Panc1 (cell line): ENCODE results near the gene CHST1. TPM values are rescaled to one million over a fixed set of nuclear protein-coding genes. Genes with fewer than 3 reads are reported as not detected.
A peak's percentile ranks its signal among the peaks of the same experiment; 100 is the strongest.

ENCODE experiments used
- ATAC-seq: fragments of 200-7000 bp; cut with Tn5 transposase; 2 replicates; pipeline ENCODE4 v1.9.1; 2020; ENCODE audit warnings: mild to moderate bottlenecking, moderate library complexity
- Bru-seq: library from RNA; stranded (reverse); fragments of 400-500 nt; gene quantifications from one replicate; lab custom pipeline; 2021; lab: Mats Ljungman, UMichigan
- BruChase-seq, 2 experiments: library from RNA; stranded (reverse); fragments of 400-500 nt; gene quantifications; one replicate each; lab custom pipeline; 2021; lab: Mats Ljungman, UMichigan
- BruUV-seq: library from RNA; stranded (reverse); fragments of 400-500 nt; replicated peaks from 2 replicates; lab custom pipeline; 2021; lab: Mats Ljungman, UMichigan
- CTCF ChIA-PET: fragments of 300-600 bp; sonication (Branson Sonifier 250); formaldehyde crosslinking; loops from one replicate; lab custom pipeline; 2022; ENCODE audit warnings: antibody characterized with exemption; lab: Charles Lee
- POLR2A ChIA-PET: fragments of 300-600 bp; sonication (Branson Sonifier 250); formaldehyde crosslinking; loops from one replicate; lab custom pipeline; 2022; ENCODE audit warnings: antibody characterized with exemption; lab: Charles Lee
- DNase-seq: peaks from one replicate; pipeline ENCODE4 v3.0.0-alpha.2; 2010; ENCODE audit warnings: low read depth, low spot score
- H3K27ac ChIP-seq: 2 replicates; pipeline ENCODE4 v1.5.1; 2011; ENCODE audit warnings: mild to moderate bottlenecking, low read length, inconsistent platforms
- H3K27me3 ChIP-seq: fragments of 200-500 bp; sonication (Bioruptor generic); 2 replicates; pipeline ENCODE4 v1.6.0; 2014; ENCODE audit warnings: low read length, inconsistent platforms; ENCODE audit not compliant: control insufficient read depth, insufficient read depth
- H3K36me3 ChIP-seq: fragments of 200-500 bp; sonication (Bioruptor generic); 2 replicates; pipeline ENCODE4 v1.5.1; 2014; ENCODE audit warnings: inconsistent platforms, mild to moderate bottlenecking, low read length, moderate library complexity; ENCODE audit not compliant: control insufficient read depth, insufficient read depth
- H3K4me1 ChIP-seq: 2 replicates; pipeline ENCODE4 v1.5.1; 2011; ENCODE audit warnings: inconsistent platforms, mild to moderate bottlenecking, low read length, moderate library complexity; ENCODE audit not compliant: control insufficient read depth, insufficient read depth
- H3K4me3 ChIP-seq, 2 experiments: 2 replicates each; pipeline ENCODE4 v1.5.1; 2011 to 2012; ENCODE audit warnings: low read depth in 2 of 2, low read length in 2 of 2, mild to moderate bottlenecking in 2 of 2, inconsistent platforms in 1 of 2, moderate library complexity in 1 of 2
- H3K9me3 ChIP-seq: fragments of 200-500 bp; sonication (Bioruptor generic); 2 replicates; pipeline ENCODE4 v1.5.1; 2014; ENCODE audit warnings: low read depth, mild to moderate bottlenecking, inconsistent platforms, low read length, moderate library complexity; ENCODE audit not compliant: control insufficient read depth, insufficient read depth
- POLR2AphosphoS5 ChIP-seq: IDR thresholded peaks from 2 replicates; pipeline ENCODE4 v1.6.1; 2012; ENCODE audit warnings: mild to moderate bottlenecking, low read depth, low read length, moderate library complexity
- SIN3A ChIP-seq: IDR thresholded peaks from 2 replicates; pipeline ENCODE4 v1.6.1; 2012; ENCODE audit warnings: low read depth, mild to moderate bottlenecking, low read length, moderate library complexity, borderline replicate concordance; ENCODE audit not compliant: insufficient read depth
- TCF7L2 ChIP-seq: IDR thresholded peaks from 2 replicates; pipeline ENCODE4 v1.6.1; 2011; ENCODE audit warnings: mild to moderate bottlenecking, low read depth, low read length, inconsistent platforms
- in situ Hi-C: cut with HindIII; loops from 2 replicates; pipeline ENCODE4 v1.10.0; 2016; ENCODE audit warnings: low sequenced_read_pairs, low pct_unique_long_range_greater_than_20kb
- intact Hi-C: fragments of 100-400 bp; cut with micrococcal nuclease; formaldehyde crosslinking; loops from one replicate; pipeline ENCODE4 v1.10.0; 2022; ENCODE audit not compliant: unreplicated experiment
- long read RNA-seq: library from polyadenylated mRNA; unstranded; transcript quantifications from one replicate; pipeline ENCODE4 v2.0.0, GENCODE V29; 2021; ENCODE audit not compliant: unreplicated experiment
- polyA plus RNA-seq: library from polyadenylated mRNA; unstranded; fragments of >200 nt; gene quantifications from one replicate; pipeline ENCODE4 v1.2.1, GENCODE V29; 2012; ENCODE audit warnings: missing spikeins; ENCODE audit not compliant: insufficient read length
- total RNA-seq: library from RNA; stranded (reverse); gene quantifications from one replicate; pipeline ENCODE4 v1.2.1, GENCODE V29; 2021; ENCODE audit not compliant: unreplicated experiment
- TF ChIP-seq, protein P1 (sequence below): fragments of 450-650 bp; IDR thresholded peaks from 2 replicates; pipeline ENCODE4 v1.5.1; 2017; ENCODE audit warnings: mild to moderate bottlenecking
- TF ChIP-seq, protein P2 (sequence below), 2 experiments: IDR thresholded peaks; 2 replicates each; pipeline ENCODE4 v1.6.1; 2011 to 2012; ENCODE audit warnings: low read depth in 2 of 2, control low read depth in 1 of 2, low read length in 1 of 2, mild to moderate bottlenecking in 1 of 2, moderate library complexity in 1 of 2; ENCODE audit not compliant: insufficient read depth in 1 of 2

The CHST1 gene, protein sequence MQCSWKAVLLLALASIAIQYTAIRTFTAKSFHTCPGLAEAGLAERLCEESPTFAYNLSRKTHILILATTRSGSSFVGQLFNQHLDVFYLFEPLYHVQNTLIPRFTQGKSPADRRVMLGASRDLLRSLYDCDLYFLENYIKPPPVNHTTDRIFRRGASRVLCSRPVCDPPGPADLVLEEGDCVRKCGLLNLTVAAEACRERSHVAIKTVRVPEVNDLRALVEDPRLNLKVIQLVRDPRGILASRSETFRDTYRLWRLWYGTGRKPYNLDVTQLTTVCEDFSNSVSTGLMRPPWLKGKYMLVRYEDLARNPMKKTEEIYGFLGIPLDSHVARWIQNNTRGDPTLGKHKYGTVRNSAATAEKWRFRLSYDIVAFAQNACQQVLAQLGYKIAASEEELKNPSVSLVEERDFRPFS
- total RNA-seq = not detected
- polyA plus RNA-seq = 0.08 TPM
- percentile 9 among the genes with signal in this experiment for Bru-seq, nascent RNA
- percentile 18 among the genes with signal in this experiment for BruChase-seq, experiment 1, labeled RNA remaining after a 2-hour chase
- percentile 12 among the genes with signal in this experiment for BruChase-seq, experiment 2, labeled RNA remaining after a 6-hour chase
- long read RNA-seq, partial matches to known transcripts = 0 of 1 reads
- long read RNA-seq, other reads (novel, unspliced or antisense) = 0 of 1 reads

DNA sequence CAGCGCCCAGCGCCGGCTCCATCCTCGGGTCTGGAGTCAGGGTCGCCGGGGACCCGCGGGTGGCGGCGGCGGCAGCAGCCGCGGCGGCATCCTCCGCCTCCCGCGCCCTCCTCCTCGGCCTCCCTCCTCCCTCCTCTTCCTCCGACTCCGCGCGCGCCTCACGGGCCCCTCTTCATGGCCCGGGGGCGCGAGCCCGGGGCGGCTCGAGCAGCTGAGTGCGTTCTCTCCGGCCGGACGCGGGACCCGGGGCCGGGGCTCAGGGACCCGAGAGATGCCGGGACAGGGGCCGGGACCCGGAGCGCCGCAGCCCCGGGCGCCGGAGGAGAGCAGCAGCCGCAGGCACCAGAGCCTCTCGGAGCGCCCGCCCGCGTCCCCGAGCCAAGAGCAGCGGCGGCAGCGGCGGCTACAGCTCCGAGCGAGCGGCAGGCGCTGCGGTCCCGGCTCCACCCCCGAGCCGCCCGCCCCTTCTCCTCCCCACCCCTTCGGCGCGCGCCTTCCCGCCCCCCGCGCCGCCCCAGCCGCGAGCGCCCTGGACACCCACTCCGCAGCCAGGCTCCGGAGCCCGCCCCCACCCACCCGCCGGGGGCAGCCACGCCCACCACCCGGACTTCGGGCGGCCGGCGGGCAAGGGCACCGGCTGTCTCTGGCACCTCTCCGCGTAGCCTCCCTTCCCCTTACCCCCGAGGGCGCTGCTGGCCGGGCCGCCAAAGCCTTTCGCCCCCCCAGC, at the start of gene CHST1:
Gene CHST1 (minus strand): TSS at position 417 of the 727 bp plus-strand sequence. CDS start 14,699 bp downstream, outside the sequence.
- no TSS peak for BruUV-seq
- intact Hi-C loops = no loop called here
- in situ Hi-C loops = no loop called here
- no peaks in the 10 kb centered on the region for H3K36me3 ChIP-seq
- TF ChIP-seq POLR2AphosphoS5 (no peak), SIN3A (no peak), TCF7L2 (no peak)
- TF ChIP-seq, protein P1, sequence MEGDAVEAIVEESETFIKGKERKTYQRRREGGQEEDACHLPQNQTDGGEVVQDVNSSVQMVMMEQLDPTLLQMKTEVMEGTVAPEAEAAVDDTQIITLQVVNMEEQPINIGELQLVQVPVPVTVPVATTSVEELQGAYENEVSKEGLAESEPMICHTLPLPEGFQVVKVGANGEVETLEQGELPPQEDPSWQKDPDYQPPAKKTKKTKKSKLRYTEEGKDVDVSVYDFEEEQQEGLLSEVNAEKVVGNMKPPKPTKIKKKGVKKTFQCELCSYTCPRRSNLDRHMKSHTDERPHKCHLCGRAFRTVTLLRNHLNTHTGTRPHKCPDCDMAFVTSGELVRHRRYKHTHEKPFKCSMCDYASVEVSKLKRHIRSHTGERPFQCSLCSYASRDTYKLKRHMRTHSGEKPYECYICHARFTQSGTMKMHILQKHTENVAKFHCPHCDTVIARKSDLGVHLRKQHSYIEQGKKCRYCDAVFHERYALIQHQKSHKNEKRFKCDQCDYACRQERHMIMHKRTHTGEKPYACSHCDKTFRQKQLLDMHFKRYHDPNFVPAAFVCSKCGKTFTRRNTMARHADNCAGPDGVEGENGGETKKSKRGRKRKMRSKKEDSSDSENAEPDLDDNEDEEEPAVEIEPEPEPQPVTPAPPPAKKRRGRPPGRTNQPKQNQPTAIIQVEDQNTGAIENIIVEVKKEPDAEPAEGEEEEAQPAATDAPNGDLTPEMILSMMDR = no peak
- TF ChIP-seq, protein P2, sequence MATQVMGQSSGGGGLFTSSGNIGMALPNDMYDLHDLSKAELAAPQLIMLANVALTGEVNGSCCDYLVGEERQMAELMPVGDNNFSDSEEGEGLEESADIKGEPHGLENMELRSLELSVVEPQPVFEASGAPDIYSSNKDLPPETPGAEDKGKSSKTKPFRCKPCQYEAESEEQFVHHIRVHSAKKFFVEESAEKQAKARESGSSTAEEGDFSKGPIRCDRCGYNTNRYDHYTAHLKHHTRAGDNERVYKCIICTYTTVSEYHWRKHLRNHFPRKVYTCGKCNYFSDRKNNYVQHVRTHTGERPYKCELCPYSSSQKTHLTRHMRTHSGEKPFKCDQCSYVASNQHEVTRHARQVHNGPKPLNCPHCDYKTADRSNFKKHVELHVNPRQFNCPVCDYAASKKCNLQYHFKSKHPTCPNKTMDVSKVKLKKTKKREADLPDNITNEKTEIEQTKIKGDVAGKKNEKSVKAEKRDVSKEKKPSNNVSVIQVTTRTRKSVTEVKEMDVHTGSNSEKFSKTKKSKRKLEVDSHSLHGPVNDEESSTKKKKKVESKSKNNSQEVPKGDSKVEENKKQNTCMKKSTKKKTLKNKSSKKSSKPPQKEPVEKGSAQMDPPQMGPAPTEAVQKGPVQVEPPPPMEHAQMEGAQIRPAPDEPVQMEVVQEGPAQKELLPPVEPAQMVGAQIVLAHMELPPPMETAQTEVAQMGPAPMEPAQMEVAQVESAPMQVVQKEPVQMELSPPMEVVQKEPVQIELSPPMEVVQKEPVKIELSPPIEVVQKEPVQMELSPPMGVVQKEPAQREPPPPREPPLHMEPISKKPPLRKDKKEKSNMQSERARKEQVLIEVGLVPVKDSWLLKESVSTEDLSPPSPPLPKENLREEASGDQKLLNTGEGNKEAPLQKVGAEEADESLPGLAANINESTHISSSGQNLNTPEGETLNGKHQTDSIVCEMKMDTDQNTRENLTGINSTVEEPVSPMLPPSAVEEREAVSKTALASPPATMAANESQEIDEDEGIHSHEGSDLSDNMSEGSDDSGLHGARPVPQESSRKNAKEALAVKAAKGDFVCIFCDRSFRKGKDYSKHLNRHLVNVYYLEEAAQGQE (IDR thresholded peaks at IDR 0.05; ENCODE audit: insufficient read depth in 1 of 2, low read depth in 2 of 2, low read length in 1 of 2) = no peak
- peaks cover 27% of the 10 kb centered on the region for H3K27me3 ChIP-seq
- peak within 1 kb of the TSS; percentile 41 to 44 for H3K4me3 ChIP-seq
- ChIA-PET POLR2A (no interaction called here), CTCF (no interaction called here)
- no peak within 1 kb of the TSS for H3K27ac ChIP-seq
- peaks cover 3% of the 10 kb centered on the region; the same call in 1 of the 2 replicates for H3K4me1 ChIP-seq
- no peaks in the 10 kb centered on the region for H3K9me3 ChIP-seq
- peak; percentile 72 for ATAC-seq
- DNase-seq = no peak

DNA sequence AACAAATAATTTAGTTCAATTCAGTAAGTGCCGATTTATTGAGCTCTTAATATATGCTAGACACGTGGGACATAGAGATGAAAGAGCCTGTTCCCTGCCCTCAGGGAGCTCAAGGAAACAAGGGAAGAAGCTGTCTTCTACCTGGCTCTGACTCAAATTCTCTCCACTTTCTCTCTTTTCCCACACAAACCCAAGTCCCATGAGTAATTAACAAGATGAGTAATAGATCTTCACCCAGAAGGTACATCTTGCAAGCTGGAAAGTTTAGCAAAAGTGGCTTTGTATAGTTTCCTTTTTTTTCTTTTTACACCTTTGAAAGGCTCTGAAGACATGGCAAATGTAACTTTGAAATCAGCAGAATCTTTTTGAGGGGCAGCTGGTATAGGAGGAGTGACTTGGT, 48.2 kb upstream of the CHST1 start:
- ChIA-PET CTCF (no interaction called here), POLR2A (no interaction called here)
- TF ChIP-seq POLR2AphosphoS5 (no peak), TCF7L2 (no peak), SIN3A (no peak)
- TF ChIP-seq, protein P1 = no peak
- TF ChIP-seq, protein P2 (IDR thresholded peaks at IDR 0.05; ENCODE audit: insufficient read depth in 1 of 2, low read depth in 2 of 2, low read length in 1 of 2) = no peak
- H3K4me3 ChIP-seq = no peak overlapping the region
- H3K9me3 ChIP-seq = no peaks in the 10 kb centered on the region
- DNase-seq (no peak), ATAC-seq (no peak)
- intact Hi-C loops = no loop called here
- no peak overlapping the region for H3K27ac ChIP-seq
- peaks cover 38% of the 10 kb centered on the region for H3K27me3 ChIP-seq
- H3K4me1 ChIP-seq = no peaks in the 10 kb centered on the region
- no peaks in the 10 kb centered on the region for H3K36me3 ChIP-seq
- no TSS peak for BruUV-seq
- in situ Hi-C loops = no loop called here
